Skin epidermis (tissue), 12 donors: ENCODE results near the gene EPN3.
A peak's percentile ranks its signal among the peaks of the same experiment; 100 is the strongest.

Source experiments
- H3K27ac ChIP-seq, 21 experiments: fragments of 200-600 bp; sonication (generic) in 11 of 21; one replicate each; pipeline ENCODE4 v1.5.0; 2020; ENCODE audit warnings: mild to moderate bottlenecking in 3 of 21, inconsistent platforms in 2 of 21, moderate library complexity in 2 of 21
- H3K4me3 ChIP-seq, 7 experiments: fragments of 200-600 bp; sonication (generic) in 2 of 7; one replicate each; pipeline ENCODE4 v1.5.0; 2020; ENCODE audit warnings: inconsistent platforms in 2 of 7, mild to moderate bottlenecking in 2 of 7, moderate library complexity in 1 of 7

EPN3 gene

DNA sequence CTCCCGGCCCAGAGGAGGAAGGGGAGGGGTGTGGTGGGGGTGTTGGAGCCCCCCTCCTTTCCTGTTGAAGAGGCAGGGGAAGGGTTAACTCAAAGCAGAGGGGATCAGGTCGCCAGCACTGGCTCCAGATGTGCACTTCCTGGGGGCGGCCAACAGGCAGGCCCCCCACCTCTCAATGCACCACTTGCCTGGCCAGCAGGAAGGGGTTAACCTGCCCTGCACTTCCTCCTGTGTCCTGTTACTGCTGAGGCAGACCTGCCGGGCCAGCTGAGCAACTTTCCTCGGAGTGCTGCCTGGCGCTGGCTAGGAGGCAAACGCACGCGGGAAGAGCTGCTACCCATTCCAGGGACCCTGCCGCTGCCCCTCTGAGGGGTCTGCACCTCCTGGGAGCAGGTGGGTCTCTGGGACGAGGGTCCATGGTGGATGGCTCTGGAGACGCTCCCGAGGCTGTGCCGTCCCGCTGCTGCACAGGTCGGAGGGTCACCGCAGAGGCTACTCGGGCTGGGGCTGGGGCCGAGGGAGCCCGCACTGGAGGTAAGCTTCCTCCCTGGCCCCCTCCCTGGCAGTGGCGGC is at the start of gene EPN3:
EPN3 (plus strand) TSS at position 284 of the 573 bp plus-strand sequence. CDS start 3,822 bp downstream, outside the sequence.
- Histone ChIP-seq H3K4me3 (peak within 1 kb of the TSS; percentile 22 to 55 (median 36)), H3K27ac (peak within 1 kb of the TSS in 19 of 21 experiments; percentile 28 to 86 (median 74))

DNA sequence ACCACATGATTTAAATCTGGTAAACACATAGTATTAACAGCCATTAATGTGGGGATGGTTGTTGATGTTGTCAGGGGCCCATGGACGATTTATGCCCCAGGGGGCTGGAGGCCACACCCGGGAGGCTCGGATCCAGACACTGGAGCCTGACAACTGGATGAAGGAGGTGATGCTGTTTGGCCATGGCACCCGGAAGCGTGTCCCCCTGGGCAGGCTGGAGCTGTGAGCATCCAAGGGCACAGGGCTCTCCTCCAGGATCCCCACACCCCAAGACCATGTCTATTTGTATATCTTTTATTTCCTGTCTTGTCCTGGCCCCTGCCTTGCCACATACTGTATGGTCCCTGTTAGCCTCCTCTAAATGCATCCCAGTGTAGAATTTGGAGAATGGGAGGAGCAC is 49.3 kb upstream of the EPN3 start:
- H3K27ac ChIP-seq = peak overlapping the region in 11 of 21 experiments; percentile 3 to 83 (median 51)
- H3K4me3 ChIP-seq = no peak overlapping the region

- Histone ChIP-seq H3K4me3 (no peak overlapping the region), H3K27ac (no peak overlapping the region)
Observed at GRCh38 chr17:50484386-50485155, 48.0 kb upstream of the EPN3 start.

GRCh38 chr17:50487213-50488096 is 45.1 kb upstream of the EPN3 start:
- H3K27ac ChIP-seq = peak overlapping the region in 9 of 21 experiments; percentile 4 to 63 (median 45)
- H3K4me3 ChIP-seq = no peak overlapping the region

DNA sequence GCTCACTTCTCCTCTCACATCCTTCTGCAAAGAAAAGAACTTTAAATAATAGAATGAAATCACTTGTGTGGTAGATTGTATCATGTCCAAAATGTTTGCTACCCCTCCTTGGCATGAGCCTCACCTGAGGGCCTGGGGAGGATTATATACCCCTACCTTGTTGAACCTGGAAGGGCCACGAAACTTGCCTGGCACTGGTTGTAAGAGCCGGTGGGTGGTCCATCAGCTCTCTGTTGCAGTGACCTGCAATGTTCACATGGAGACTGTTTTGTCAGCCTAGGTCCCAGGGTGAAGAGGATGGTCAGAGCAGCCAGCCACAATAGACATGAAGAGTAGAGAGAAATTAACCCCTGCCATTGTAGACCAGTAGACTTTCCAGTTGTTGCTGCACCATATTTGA is 43.7 kb upstream of the EPN3 start:
- Histone ChIP-seq H3K4me3 (no peak overlapping the region), H3K27ac (no peak overlapping the region)

DNA sequence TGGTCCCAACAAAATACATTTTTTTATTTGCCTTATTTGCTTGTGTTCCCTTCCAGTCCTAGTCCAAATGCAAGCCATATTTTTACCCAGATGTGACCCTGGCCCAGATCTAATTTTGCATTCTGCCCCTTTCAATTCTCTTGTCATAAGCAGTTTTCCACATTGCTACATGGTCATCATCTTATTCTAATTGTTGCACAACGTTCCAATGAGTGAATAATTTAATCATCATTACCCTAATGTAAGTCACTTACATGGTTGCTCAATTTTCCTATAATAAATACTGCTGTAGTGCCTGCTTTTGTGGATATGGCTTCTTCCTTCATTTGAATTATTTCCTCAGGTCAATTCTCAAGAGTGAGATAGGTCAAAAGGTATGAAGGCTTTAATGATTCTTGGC is 41.0 kb upstream of the EPN3 start:
- Histone ChIP-seq H3K27ac (no peak overlapping the region), H3K4me3 (no peak overlapping the region)

DNA sequence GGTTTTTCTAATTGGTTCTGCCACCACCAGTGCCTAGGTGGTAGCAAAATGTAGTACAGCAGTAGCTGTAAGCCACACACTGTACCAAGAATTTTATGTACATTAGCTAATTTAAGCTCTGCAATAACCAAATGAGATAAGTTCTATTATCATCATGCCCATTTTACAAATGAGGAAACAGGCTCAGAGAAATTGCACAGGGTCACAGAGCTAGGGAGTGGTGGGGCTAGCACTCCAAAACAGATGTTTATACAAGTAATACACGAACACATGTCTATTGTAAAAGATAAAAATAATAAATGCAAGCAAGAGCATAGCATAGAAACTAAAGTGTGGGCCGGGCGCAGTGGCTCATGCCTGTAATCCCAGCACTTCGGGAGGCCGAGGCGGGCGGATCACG is 40.3 kb upstream of the EPN3 start:
- H3K4me3 ChIP-seq = no peak overlapping the region
- H3K27ac ChIP-seq = no peak overlapping the region

DNA sequence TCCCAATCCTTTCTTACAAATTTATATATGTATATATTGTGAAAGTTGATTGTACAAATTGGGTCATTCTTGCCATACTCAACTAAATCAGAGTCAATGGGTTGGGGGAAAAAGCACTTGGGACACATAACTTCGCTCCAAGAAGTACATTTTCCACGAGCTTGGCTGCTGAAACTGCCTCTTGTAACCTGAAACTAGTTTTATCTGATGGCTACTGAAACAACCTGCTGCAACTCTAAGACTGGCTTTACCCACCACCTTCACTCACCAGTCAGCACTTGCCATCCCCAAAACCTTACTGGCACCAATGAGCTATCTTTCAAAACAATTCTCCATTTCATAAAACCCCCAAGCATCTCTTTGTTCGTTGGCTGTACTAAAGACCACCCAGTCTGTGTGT is 38.8 kb upstream of the EPN3 start:
- H3K27ac ChIP-seq = no peak overlapping the region
- H3K4me3 ChIP-seq = no peak overlapping the region

DNA sequence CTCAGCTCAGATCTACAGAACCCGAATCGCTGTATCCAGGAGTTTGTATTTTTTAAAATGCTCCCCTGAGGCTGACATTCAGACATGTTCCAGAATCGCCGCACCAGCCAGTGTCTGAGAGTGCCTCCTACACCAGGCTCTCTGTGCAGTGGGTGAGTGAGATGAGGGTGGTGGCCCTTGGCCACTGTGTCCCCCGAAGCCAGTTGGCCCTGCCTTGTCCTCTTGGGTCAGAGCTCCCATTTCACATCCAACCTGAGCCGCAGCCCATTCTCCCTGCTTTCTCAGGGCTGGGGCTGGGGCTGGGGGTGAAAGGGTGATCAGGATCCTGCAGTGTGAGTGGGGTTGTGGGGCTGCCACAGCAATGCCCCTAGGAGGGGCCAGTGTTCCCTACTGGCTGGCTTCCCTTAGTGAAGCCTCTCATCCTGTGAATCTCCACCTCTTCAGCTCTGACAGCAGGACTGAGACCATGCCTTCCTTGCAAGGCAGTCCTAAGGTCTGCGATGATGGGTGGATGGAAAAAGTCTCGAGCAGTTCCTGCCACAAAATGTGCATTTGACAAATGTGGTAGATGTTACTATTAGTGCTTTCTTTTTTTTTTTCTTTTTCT is 37.2 kb upstream of the EPN3 start:
- Histone ChIP-seq H3K4me3 (no peak overlapping the region), H3K27ac (no peak overlapping the region)

GRCh38 chr17:50495918-50496317 is 36.6 kb upstream of the EPN3 start:
- no peak overlapping the region for H3K27ac ChIP-seq

DNA sequence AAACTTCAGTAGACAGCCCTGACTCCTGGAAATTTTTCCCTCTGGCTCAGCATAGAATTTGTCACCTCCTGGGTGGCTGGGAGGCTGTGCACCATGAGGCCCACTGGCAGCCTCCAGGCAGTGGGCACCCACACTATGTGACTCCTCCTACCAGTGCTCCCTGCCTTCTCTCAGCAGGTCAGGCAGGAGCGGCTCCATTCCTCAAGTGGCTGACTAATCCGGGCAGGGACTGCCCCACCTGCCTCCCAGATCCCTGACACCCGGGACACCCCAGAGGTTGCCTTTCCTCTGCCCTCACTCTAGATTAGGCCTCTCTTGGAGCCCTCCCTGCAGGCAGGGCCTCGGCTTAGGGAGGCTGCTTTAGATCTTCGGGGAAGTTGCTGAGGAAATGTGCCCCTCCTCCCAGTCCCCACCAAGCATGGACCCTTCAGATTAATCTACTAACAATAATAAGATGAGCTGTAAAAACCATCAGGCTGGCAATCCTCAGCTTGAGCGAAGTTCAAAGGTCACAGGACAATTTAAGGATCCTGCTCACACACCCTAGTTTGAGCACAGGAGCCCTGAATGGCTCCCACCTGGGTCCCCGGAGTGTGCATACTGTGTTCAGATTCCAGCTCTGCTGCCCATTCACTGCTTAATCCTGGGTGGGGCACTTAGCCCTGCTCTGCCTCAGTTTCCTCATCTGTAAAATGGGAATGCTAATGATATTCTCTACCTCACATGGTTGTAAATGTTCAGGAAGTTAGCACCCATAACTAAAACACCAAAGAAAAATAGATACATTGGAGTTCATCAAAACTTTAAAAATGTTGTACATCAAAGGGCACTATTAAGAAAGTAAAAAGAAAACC is 34.3 kb upstream of the EPN3 start:
- Histone ChIP-seq H3K27ac (peak overlapping the region in 3 of 21 experiments; percentile 16 to 49 (median 31)), H3K4me3 (no peak overlapping the region)

More at GRCh38 chr17:50495918-50496317, 36.6 kb upstream of the EPN3 start:
- no peak overlapping the region for H3K4me3 ChIP-seq

DNA sequence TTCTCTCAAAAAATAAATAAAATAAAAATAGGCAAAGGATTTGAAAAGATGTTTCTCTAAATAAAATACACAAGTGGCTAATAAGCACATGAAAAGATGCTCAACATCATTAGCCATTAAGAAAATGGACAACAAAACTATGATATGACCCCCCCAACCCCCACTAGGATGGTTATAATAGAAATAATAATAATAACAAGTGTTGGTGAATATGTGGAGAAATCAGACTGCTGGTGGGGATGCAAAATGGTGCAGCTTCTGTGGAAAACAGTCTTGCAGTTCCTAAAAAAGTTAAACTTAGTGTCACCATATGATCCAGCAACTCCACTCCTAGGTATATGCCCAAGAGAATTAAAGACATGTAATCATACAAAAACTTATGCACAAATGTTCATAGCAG is 33.3 kb upstream of the EPN3 start:
- Histone ChIP-seq H3K27ac (no peak overlapping the region), H3K4me3 (no peak overlapping the region)

- no peak overlapping the region for H3K4me3 ChIP-seq
- no peak overlapping the region for H3K27ac ChIP-seq
Observed at GRCh38 chr17:50499721-50500120, 32.8 kb upstream of the EPN3 start.

GRCh38 chr17:50501054-50501453 is 31.5 kb upstream of the EPN3 start:
- H3K27ac ChIP-seq = no peak overlapping the region
- H3K4me3 ChIP-seq = no peak overlapping the region

DNA sequence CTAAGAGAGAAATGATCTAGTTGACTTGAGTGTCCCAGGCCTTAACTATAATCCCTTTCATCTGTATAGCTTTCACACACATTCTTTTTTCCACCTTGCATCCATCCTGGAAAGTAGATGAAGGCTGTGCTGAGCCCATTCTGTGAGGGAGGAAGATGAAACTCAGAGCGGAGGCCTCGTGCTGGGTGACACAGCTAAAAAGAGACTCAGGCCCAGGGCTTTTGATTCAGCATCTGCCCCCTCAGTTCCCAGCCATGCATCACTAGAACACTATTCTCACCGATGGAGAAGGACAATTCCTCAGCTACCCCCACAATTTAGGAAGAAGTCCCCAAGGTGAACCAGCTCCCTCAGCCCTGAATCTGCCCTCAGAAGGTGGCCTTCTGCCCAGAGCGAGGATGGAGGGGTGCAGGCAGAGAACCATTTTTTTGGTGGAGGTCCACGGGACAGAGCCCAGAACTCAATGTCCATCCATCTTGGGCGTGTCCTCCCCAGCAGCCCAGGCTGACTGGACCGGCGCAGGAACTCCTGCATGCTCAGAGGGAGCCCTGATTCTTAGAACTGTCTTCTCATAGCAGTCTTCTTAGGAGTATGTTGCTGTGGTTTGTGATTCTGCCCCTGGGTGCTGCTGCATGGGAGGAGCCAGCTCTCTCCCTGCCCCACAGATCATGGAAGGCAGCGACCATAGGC is 30.1 kb upstream of the EPN3 start:
- no peak overlapping the region for H3K27ac ChIP-seq
- no peak overlapping the region for H3K4me3 ChIP-seq

- no peak overlapping the region for H3K4me3 ChIP-seq
- H3K27ac ChIP-seq = no peak overlapping the region
Observed at GRCh38 chr17:50505591-50506130, 26.9 kb upstream of the EPN3 start.

GRCh38 chr17:50506298-50506697 is 26.2 kb upstream of the EPN3 start:
- Histone ChIP-seq H3K27ac (no peak overlapping the region), H3K4me3 (no peak overlapping the region)

DNA sequence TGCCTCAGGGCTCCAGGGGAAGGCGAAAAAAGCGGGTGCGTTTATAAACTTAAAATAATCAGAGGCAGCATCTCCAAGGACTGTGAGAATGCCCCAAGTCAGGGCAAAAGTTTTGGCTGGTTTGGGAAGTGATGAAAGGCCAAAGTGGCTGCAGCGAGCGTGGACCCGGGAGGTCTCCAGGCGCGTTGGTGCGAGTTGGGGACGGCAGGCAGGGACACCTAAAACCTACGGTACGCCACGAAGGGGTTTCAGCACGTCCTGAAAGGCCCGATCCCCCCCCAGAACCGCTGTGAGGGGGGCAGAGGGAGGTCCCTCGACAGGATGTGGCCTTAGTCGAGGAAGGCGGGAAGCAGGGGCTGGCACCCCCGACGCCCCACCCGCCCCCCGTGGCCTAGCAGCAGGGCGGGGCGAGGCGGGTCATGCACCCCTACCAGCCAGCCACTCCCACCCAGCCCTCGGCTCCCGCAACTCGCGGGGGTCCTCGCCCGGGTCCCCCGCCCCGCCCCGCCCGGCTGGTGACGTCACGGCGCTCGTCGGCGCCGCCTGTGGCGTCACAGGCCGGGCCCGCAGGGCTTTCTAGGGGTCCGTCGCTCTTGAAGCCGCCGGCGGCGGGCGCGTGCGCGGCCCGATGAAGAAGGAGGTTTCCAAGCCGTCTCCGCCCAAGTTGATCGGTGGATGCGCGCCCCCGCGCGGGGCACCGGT is 24.5 kb upstream of the EPN3 start, which contains the start of gene MYCBPAP:
MYCBPAP (plus strand) TSS at position 569 of the 702 bp plus-strand sequence. CDS start 236 bp downstream, outside the sequence.
- peak within 1 kb of the TSS in 20 of 21 experiments; percentile 66 to 94 (median 72) for H3K27ac ChIP-seq

More for the DNA sequence above, 24.5 kb upstream of the EPN3 start, which contains the start of gene MYCBPAP:
- peak within 1 kb of the TSS; percentile 42 to 66 (median 52) for H3K4me3 ChIP-seq
